Ishikawa (cell line): ENCODE data around the gene DNAH6.

ENCODE experiments used
- CEBPB ChIP-seq: IDR thresholded peaks from 2 replicates; pipeline ENCODE4 v1.6.1; 2012
- CREB1 ChIP-seq: IDR thresholded peaks from 2 replicates; pipeline ENCODE4 v1.6.1; 2012; ENCODE audit warnings: low read depth
- EGR1 ChIP-seq: IDR thresholded peaks from 2 replicates; pipeline ENCODE4 v1.6.1; 2012
- EP300 ChIP-seq: IDR thresholded peaks from 2 replicates; pipeline ENCODE4 v1.6.1; 2012; ENCODE audit warnings: borderline replicate concordance
- FOXM1 ChIP-seq: IDR thresholded peaks from 2 replicates; pipeline ENCODE4 v1.6.1; 2012; ENCODE audit warnings: low read depth, borderline replicate concordance
- NFIC ChIP-seq: IDR thresholded peaks from 2 replicates; pipeline ENCODE4 v1.6.1; 2012
- RAD21 ChIP-seq: IDR thresholded peaks from 2 replicates; pipeline ENCODE4 v1.6.1; 2012; ENCODE audit warnings: low read depth
- TCF12 ChIP-seq: IDR thresholded peaks from 2 replicates; pipeline ENCODE4 v1.6.1; 2012; ENCODE audit warnings: low read depth
- TEAD4 ChIP-seq: IDR thresholded peaks from 2 replicates; pipeline ENCODE4 v1.6.1; 2012
- YY1 ChIP-seq: IDR thresholded peaks from 2 replicates; pipeline ENCODE4 v1.6.1; 2012; ENCODE audit warnings: low read depth
- ZBTB7A ChIP-seq: IDR thresholded peaks from 2 replicates; pipeline ENCODE4 v1.6.1; 2012; ENCODE audit warnings: low read depth
- TF ChIP-seq, protein P1 (sequence below): IDR thresholded peaks from 2 replicates; pipeline ENCODE4 v1.6.1; 2012
- TF ChIP-seq, protein P2 (sequence below): IDR thresholded peaks from 2 replicates; pipeline ENCODE4 v1.6.1; 2012; ENCODE audit warnings: low read depth, mild to moderate bottlenecking
- TF ChIP-seq, protein P3 (sequence below): IDR thresholded peaks from 2 replicates; pipeline ENCODE4 v1.6.1; 2012

DNA sequence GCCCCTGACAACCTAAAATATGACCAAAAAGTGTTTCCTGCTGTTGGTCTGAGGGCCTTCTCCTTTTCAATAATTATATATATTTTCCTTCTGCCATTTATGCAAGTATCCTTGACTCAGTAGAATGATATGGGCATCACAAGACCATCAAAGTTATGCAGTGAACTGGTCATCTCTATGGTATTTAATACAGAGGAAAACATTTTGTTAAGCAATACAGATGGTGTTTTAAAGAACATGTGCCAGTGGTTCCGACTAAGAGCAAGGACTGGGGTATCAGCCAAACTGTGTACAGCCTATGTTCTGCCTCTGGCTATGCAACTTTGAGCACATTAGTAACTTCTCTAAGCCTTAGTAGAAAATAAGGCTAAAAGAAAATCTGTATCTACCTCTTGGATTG, 185.6 kb downstream of the DNAH6 start:
- TF ChIP-seq EGR1 (no peak), TEAD4 (no peak), FOXM1 (no peak), ZBTB7A (no peak), YY1 (no peak), CEBPB (no peak), EP300 (no peak), NFIC (no peak), CREB1 (no peak), TCF12 (no peak), RAD21 (no peak)
- TF ChIP-seq, protein P1, sequence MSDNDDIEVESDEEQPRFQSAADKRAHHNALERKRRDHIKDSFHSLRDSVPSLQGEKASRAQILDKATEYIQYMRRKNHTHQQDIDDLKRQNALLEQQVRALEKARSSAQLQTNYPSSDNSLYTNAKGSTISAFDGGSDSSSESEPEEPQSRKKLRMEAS, result no peak
- TF ChIP-seq, protein P2, sequence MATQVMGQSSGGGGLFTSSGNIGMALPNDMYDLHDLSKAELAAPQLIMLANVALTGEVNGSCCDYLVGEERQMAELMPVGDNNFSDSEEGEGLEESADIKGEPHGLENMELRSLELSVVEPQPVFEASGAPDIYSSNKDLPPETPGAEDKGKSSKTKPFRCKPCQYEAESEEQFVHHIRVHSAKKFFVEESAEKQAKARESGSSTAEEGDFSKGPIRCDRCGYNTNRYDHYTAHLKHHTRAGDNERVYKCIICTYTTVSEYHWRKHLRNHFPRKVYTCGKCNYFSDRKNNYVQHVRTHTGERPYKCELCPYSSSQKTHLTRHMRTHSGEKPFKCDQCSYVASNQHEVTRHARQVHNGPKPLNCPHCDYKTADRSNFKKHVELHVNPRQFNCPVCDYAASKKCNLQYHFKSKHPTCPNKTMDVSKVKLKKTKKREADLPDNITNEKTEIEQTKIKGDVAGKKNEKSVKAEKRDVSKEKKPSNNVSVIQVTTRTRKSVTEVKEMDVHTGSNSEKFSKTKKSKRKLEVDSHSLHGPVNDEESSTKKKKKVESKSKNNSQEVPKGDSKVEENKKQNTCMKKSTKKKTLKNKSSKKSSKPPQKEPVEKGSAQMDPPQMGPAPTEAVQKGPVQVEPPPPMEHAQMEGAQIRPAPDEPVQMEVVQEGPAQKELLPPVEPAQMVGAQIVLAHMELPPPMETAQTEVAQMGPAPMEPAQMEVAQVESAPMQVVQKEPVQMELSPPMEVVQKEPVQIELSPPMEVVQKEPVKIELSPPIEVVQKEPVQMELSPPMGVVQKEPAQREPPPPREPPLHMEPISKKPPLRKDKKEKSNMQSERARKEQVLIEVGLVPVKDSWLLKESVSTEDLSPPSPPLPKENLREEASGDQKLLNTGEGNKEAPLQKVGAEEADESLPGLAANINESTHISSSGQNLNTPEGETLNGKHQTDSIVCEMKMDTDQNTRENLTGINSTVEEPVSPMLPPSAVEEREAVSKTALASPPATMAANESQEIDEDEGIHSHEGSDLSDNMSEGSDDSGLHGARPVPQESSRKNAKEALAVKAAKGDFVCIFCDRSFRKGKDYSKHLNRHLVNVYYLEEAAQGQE, result no peak
- TF ChIP-seq, protein P3, sequence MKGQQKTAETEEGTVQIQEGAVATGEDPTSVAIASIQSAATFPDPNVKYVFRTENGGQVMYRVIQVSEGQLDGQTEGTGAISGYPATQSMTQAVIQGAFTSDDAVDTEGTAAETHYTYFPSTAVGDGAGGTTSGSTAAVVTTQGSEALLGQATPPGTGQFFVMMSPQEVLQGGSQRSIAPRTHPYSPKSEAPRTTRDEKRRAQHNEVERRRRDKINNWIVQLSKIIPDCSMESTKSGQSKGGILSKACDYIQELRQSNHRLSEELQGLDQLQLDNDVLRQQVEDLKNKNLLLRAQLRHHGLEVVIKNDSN, result no peak
